ENCODE results near the gene MEGF6.

- TF ChIP-seq POLR2A (IDR thresholded peaks at IDR 0.05) (no peak), CTCF (IDR thresholded peaks at IDR 0.05) (no peak)
Observed at GRCh38 chr1:3570066-3570986, 41.0 kb downstream of the MEGF6 start.

Data from right lobe of liver (tissue), 4 donors.